Measurements from ENCODE around the gene FNDC3B.

Gene FNDC3B

DNA sequence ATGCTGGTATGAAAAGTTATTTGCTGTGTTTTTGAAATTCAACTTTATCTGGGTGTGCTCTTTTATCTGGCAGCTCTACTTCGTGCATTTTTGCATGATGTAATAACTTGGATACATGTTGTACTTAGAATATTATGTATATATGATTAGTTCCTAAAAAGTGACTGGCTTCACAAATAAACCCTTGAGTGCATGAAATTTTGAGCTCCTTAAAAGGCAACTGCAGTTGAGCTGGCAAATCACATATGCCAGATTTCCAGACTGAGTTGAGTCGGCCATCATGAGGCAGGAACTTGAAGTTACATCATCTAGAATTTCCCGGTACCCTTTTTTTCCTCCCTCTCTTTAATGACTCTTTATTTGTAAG is 162.5 kb downstream of the FNDC3B start:
- Histone ChIP-seq H3K27ac (ENCODE audit: low read depth, low read length) (peak overlapping the region; percentile 99), H3K4me1 (ENCODE audit: control insufficient read depth, insufficient read depth, low read length, unreplicated experiment) (peaks cover 60% of the 10 kb centered on the region), H3K79me2 (ENCODE audit: control insufficient read depth, insufficient read depth, low read length, unreplicated experiment) (peaks cover 81% of the 10 kb centered on the region), H3K36me3 (ENCODE audit: insufficient read depth, low read length) (peaks cover 9% of the 10 kb centered on the region; the same call in 1 of the 2 replicates), H3K27me3 (ENCODE audit: insufficient read depth, low read length) (no peaks in the 10 kb centered on the region), H2AFZ (ENCODE audit: low read length, unreplicated experiment) (no peak overlapping the region), H3K4me3 (ENCODE audit: low read depth, low read length) (peak overlapping the region; percentile 39)

DNA sequence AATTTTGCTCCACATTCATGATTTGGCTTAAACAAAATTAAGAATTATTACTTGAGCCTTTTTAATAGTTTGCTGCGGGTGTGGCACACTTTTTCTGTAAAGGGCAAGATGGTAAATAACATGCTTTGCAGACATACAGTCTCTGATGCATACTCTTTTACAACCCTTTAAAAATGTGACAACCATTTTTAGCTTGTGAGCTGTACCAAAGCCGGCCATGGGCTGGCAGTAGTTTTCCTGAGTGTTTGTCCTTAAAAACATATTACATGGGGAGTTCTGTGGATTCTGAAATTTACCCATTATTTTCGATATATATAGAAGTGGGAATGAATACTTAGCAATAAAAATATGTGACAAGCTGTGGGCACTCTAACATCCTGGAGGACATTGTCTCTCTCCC is 163.4 kb downstream of the FNDC3B start:
- Histone ChIP-seq H3K4me3 (ENCODE audit: low read depth, low read length) (no peak overlapping the region), H2AFZ (ENCODE audit: low read length, unreplicated experiment) (no peak overlapping the region), H3K27me3 (ENCODE audit: insufficient read depth, low read length) (no peaks in the 10 kb centered on the region), H3K4me1 (ENCODE audit: control insufficient read depth, insufficient read depth, low read length, unreplicated experiment) (peaks cover 60% of the 10 kb centered on the region), H3K36me3 (ENCODE audit: insufficient read depth, low read length) (peaks cover 9% of the 10 kb centered on the region; the same call in 1 of the 2 replicates), H3K27ac (ENCODE audit: low read depth, low read length) (peak overlapping the region; percentile 99), H3K79me2 (ENCODE audit: control insufficient read depth, insufficient read depth, low read length, unreplicated experiment) (peaks cover 80% of the 10 kb centered on the region)

DNA sequence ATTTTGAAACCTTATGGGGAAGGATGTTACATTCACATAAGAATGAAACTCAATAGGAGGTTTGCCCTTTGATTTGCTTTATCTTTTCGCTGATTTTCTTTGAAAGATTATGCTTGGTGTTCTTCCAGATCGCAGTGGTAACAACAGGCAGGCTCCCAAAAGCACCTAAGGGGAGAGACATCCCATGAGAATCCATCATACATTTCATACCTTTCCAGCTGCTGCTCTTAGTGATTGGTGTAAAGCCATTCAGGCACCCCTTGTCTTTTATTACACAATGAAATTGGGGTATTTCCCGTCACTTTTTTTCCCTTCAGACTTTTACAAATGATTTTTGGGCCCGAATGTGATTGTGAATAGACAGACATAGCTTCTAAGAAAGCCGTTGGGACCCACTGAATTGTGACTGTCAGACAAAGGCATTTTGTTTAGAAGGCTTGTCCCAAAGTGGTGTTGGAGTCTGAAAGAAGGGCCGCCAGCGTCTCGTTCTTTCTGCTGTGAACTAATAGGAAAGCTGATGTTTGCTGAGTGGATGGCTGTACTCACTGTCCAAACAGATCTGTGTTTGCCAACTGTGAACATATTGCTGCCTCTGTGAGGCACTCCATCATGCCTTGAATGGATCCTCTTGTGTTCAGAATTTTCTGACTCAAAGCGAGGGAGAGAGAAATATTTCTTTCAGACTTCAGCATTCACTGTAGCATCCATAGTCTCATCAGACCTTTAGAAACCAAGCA is 164.3 kb downstream of the FNDC3B start:
- Histone ChIP-seq H3K36me3 (ENCODE audit: insufficient read depth, low read length) (0 out of 2 replicates have a peak, but pooled peaks cover 3% of the 10 kb centered on the region), H3K4me1 (ENCODE audit: control insufficient read depth, insufficient read depth, low read length, unreplicated experiment) (peaks cover 60% of the 10 kb centered on the region), H3K79me2 (ENCODE audit: control insufficient read depth, insufficient read depth, low read length, unreplicated experiment) (peaks cover 76% of the 10 kb centered on the region), H2AFZ (ENCODE audit: low read length, unreplicated experiment) (no peak overlapping the region), H3K27ac (ENCODE audit: low read depth, low read length) (peak overlapping the region; percentile 99), H3K27me3 (ENCODE audit: insufficient read depth, low read length) (no peaks in the 10 kb centered on the region), H3K4me3 (ENCODE audit: low read depth, low read length) (peak overlapping the region; percentile 10; the same call in 1 of the 2 replicates)

DNA sequence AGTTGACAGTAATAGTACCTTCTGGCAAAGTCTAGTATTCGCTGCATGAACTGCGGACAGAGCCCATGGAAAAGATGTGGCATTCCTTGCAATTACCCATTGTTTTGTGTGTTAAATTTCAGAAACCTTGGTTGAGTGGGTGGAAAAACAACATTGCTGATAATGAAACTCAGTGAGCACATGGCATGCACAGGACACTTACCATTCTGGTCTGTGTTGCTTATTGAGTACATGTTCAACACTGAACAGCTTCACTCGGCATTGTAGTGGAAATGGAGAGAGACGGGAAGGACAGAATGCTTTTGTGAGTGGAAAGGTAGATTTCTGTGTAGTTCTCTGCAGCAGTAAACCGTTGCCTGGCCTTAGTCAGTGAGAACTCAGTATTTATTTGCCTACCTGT is 165.3 kb downstream of the FNDC3B start:
- peak overlapping the region; percentile 99 for H3K27ac ChIP-seq (ENCODE audit: low read depth, low read length)
- H3K27me3 ChIP-seq (ENCODE audit: insufficient read depth, low read length): no peaks in the 10 kb centered on the region
- H3K79me2 ChIP-seq (ENCODE audit: control insufficient read depth, insufficient read depth, low read length, unreplicated experiment): peaks cover 79% of the 10 kb centered on the region
- no peak overlapping the region for H3K4me3 ChIP-seq (ENCODE audit: low read depth, low read length)
- H3K4me1 ChIP-seq (ENCODE audit: control insufficient read depth, insufficient read depth, low read length, unreplicated experiment): peaks cover 66% of the 10 kb centered on the region
- no peak overlapping the region for H2AFZ ChIP-seq (ENCODE audit: low read length, unreplicated experiment)
- H3K36me3 ChIP-seq (ENCODE audit: insufficient read depth, low read length): 0 out of 2 replicates have a peak, but pooled peaks cover 3% of the 10 kb centered on the region

- Histone ChIP-seq H3K27me3 (ENCODE audit: insufficient read depth, low read length) (no peaks in the 10 kb centered on the region), H3K36me3 (ENCODE audit: insufficient read depth, low read length) (peaks cover 11% of the 10 kb centered on the region), H3K4me3 (ENCODE audit: low read depth, low read length) (no peak overlapping the region), H3K4me1 (ENCODE audit: control insufficient read depth, insufficient read depth, low read length, unreplicated experiment) (peaks cover 69% of the 10 kb centered on the region), H3K79me2 (ENCODE audit: control insufficient read depth, insufficient read depth, low read length, unreplicated experiment) (peaks cover 90% of the 10 kb centered on the region), H2AFZ (ENCODE audit: low read length, unreplicated experiment) (no peak overlapping the region), H3K27ac (ENCODE audit: low read depth, low read length) (peak overlapping the region; percentile 22; the same call in 1 of the 2 replicates)
Measured at GRCh38 chr3:172208586-172209332, 169.4 kb downstream of the FNDC3B start.

DNA sequence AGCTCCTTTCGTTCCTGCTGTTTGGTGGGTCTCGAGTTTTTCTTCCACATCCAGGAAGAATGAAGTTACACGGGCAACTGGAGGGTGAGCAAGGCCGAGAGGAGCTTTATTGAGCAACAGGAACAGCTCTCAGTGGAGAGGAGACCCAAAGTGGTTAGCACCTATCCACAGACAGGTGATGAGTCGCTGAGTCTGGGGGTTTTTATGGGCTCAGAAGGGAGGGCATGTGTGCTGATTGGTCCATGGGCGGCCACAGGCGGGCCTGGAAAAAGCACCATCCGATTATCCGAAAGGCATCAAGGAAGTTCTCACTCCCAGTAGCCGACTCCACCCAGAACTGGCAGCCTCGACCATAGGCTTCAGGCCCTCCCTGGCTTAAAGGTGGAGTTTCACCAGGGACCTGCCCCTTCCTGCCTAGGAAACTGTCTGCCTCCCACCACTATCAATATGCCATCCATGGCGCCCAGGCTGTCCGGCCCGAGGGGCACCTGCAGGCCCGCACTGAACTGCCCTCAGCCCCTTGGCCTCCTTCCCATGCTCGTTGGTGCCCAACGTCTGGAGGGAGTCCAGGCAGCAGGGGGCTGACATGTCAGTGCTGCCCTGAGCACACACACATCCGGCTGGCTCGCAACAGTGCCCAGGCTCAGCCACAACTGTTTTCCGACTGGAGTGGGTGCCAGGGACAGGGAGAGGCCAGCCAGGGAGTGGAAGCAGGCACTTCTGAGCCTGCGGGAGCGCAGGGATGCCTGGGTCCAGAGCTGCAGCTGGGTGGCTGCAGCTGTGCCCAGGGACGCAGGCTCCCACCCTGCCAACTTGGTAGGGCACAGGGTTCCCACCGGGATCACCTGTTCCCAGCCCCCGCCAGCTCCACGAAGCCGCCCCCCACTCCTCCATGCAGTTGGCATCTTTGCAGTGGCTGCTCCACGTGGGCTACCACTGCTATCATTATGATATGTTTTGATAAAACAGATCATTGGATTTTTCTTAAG is 170.2 kb downstream of the FNDC3B start:
- H3K4me3 ChIP-seq (ENCODE audit: low read depth, low read length): no peak overlapping the region
- no peak overlapping the region for H2AFZ ChIP-seq (ENCODE audit: low read length, unreplicated experiment)
- H3K27ac ChIP-seq (ENCODE audit: low read depth, low read length): peak overlapping the region; percentile 76
- peaks cover 64% of the 10 kb centered on the region for H3K4me1 ChIP-seq (ENCODE audit: control insufficient read depth, insufficient read depth, low read length, unreplicated experiment)
- peaks cover 11% of the 10 kb centered on the region for H3K36me3 ChIP-seq (ENCODE audit: insufficient read depth, low read length)
- no peaks in the 10 kb centered on the region for H3K27me3 ChIP-seq (ENCODE audit: insufficient read depth, low read length)
- H3K79me2 ChIP-seq (ENCODE audit: control insufficient read depth, insufficient read depth, low read length, unreplicated experiment): peaks cover 90% of the 10 kb centered on the region

DNA sequence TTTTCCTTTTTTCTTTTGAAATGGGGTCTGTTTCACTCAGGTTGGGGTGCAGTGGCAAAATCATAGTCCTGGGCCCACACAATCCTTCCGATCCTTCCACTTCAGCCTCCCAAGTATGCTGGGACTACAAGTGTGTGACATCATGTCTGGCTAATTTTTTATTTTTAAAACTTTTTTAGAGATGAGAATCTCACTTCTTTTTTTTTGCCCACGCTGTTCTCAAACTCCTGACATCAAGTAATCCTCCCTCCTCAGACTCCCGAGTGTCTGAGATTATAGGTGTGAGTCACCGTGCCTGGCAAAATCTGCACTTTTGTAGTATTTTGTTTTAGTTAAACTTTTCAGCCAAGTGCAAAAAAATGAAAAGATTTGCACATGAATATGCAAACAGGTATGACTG is 171.0 kb downstream of the FNDC3B start:
- Histone ChIP-seq H3K27me3 (ENCODE audit: insufficient read depth, low read length) (no peaks in the 10 kb centered on the region), H3K27ac (ENCODE audit: low read depth, low read length) (peak overlapping the region; percentile 76), H3K4me3 (ENCODE audit: low read depth, low read length) (no peak overlapping the region), H2AFZ (ENCODE audit: low read length, unreplicated experiment) (no peak overlapping the region), H3K4me1 (ENCODE audit: control insufficient read depth, insufficient read depth, low read length, unreplicated experiment) (peaks cover 57% of the 10 kb centered on the region), H3K79me2 (ENCODE audit: control insufficient read depth, insufficient read depth, low read length, unreplicated experiment) (peaks cover 90% of the 10 kb centered on the region), H3K36me3 (ENCODE audit: insufficient read depth, low read length) (peaks cover 11% of the 10 kb centered on the region)

- H3K27ac ChIP-seq (ENCODE audit: low read depth, low read length): peak overlapping the region; percentile 76
- H3K79me2 ChIP-seq (ENCODE audit: control insufficient read depth, insufficient read depth, low read length, unreplicated experiment): peaks cover 90% of the 10 kb centered on the region
Measured at GRCh38 chr3:172211123-172211522, 171.7 kb downstream of the FNDC3B start.

DNA sequence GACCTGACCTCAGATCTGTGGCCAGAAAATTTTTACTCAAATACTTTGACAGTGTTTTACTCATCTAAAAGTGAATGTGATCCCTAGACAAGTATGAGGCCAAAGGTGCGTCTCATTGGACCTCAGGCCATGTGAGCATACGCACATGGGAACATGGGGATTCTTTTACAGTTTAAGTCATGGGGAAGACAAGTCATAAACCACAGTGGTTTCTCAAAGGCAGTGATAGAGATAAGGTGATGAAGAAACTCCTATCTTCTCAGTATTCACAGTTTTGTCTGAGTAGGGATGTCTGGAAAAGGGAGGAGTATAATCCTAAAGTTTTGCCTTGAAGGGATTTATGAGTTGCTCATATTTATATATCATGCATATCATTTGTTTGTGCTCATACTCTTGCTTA is 173.8 kb downstream of the FNDC3B start:
- Histone ChIP-seq H3K27ac (ENCODE audit: low read depth, low read length) (peak overlapping the region; percentile 76), H3K4me1 (ENCODE audit: control insufficient read depth, insufficient read depth, low read length, unreplicated experiment) (peaks cover 75% of the 10 kb centered on the region), H3K79me2 (ENCODE audit: control insufficient read depth, insufficient read depth, low read length, unreplicated experiment) (peaks cover 93% of the 10 kb centered on the region), H3K27me3 (ENCODE audit: insufficient read depth, low read length) (no peaks in the 10 kb centered on the region), H3K36me3 (ENCODE audit: insufficient read depth, low read length) (peaks cover 8% of the 10 kb centered on the region), H3K4me3 (ENCODE audit: low read depth, low read length) (no peak overlapping the region), H2AFZ (ENCODE audit: low read length, unreplicated experiment) (no peak overlapping the region)

More at GRCh38 chr3:172211123-172211522, 171.7 kb downstream of the FNDC3B start:
- Histone ChIP-seq H3K36me3 (ENCODE audit: insufficient read depth, low read length) (peaks cover 8% of the 10 kb centered on the region), H2AFZ (ENCODE audit: low read length, unreplicated experiment) (no peak overlapping the region), H3K4me1 (ENCODE audit: control insufficient read depth, insufficient read depth, low read length, unreplicated experiment) (peaks cover 55% of the 10 kb centered on the region), H3K27me3 (ENCODE audit: insufficient read depth, low read length) (no peaks in the 10 kb centered on the region), H3K4me3 (ENCODE audit: low read depth, low read length) (no peak overlapping the region)

- H3K27ac ChIP-seq (ENCODE audit: low read depth, low read length): peak overlapping the region; percentile 76
- H3K27me3 ChIP-seq (ENCODE audit: insufficient read depth, low read length): no peaks in the 10 kb centered on the region
- peaks cover 96% of the 10 kb centered on the region for H3K79me2 ChIP-seq (ENCODE audit: control insufficient read depth, insufficient read depth, low read length, unreplicated experiment)
- no peak overlapping the region for H2AFZ ChIP-seq (ENCODE audit: low read length, unreplicated experiment)
- H3K4me3 ChIP-seq (ENCODE audit: low read depth, low read length): no peak overlapping the region
- H3K4me1 ChIP-seq (ENCODE audit: control insufficient read depth, insufficient read depth, low read length, unreplicated experiment): peaks cover 80% of the 10 kb centered on the region
- H3K36me3 ChIP-seq (ENCODE audit: insufficient read depth, low read length): peaks cover 8% of the 10 kb centered on the region
Measured at GRCh38 chr3:172213904-172214303, 174.5 kb downstream of the FNDC3B start.
